Activated CD4-positive, alpha-beta T cell treated with anti-CD3 and anti-CD28 coated beads for 36 hours (primary cell): ENCODE data around the gene FAM20A. TPM values are rescaled to one million over a fixed set of nuclear protein-coding genes. Genes with fewer than 3 reads are reported as not detected.

Experiments used
- ATAC-seq: fragments of 200-7000 bp; cut with Tn5 transposase; one replicate; pipeline ENCODE4 v1.10.0; 2021; ENCODE audit warnings: mild to moderate bottlenecking, moderate library complexity
- CTCF ChIA-PET: fragments of 350-600 bp; sonication (Branson Sonifier 250); formaldehyde crosslinking; loops from one replicate; lab custom pipeline; 2021; ENCODE audit warnings: antibody characterized with exemption; lab: Charles Lee
- POLR2A ChIA-PET: fragments of 350-600 bp; sonication (Branson Sonifier 250); formaldehyde crosslinking; loops from one replicate; lab custom pipeline; 2021; ENCODE audit warnings: antibody characterized with exemption, inconsistent platforms; lab: Charles Lee
- DNase-seq: peaks from one replicate; pipeline ENCODE4 v3.0.0-alpha.2; 2020
- H3K27ac Mint-ChIP-seq: one replicate; pipeline ENCODE4 v1.8.0; 2021; ENCODE audit warnings: mixed read lengths
- H3K27me3 Mint-ChIP-seq: one replicate; pipeline ENCODE4 v1.8.0; 2021; ENCODE audit warnings: mixed read lengths
- H3K36me3 Mint-ChIP-seq: one replicate; pipeline ENCODE4 v1.8.0; 2021; ENCODE audit warnings: low read depth, mixed read lengths
- H3K4me1 Mint-ChIP-seq: one replicate; pipeline ENCODE4 v1.8.0; 2021; ENCODE audit warnings: mixed read lengths
- H3K4me3 Mint-ChIP-seq: one replicate; pipeline ENCODE4 v1.8.0; 2021; ENCODE audit warnings: mild to moderate bottlenecking, moderate library complexity, mixed read lengths
- H3K9me3 Mint-ChIP-seq: one replicate; pipeline ENCODE4 v1.8.0; 2021; ENCODE audit warnings: low read depth, mixed read lengths
- intact Hi-C, 2 experiments: fragments of 100-400 bp; cut with DNase I in 1 of 2; cut with micrococcal nuclease in 1 of 2; formaldehyde crosslinking; loops; one replicate each; pipeline versions ENCODE4 v1.14.2 to v1.15.1; 2022 to 2024; cut with DNase I, micrococcal nuclease
- total RNA-seq, 2 experiments: library from RNA; stranded (reverse); gene quantifications; one replicate each; pipeline ENCODE4 v1.2.3, GENCODE V29; 2021

The FAM20A gene
- not detected for total RNA-seq

DNA sequence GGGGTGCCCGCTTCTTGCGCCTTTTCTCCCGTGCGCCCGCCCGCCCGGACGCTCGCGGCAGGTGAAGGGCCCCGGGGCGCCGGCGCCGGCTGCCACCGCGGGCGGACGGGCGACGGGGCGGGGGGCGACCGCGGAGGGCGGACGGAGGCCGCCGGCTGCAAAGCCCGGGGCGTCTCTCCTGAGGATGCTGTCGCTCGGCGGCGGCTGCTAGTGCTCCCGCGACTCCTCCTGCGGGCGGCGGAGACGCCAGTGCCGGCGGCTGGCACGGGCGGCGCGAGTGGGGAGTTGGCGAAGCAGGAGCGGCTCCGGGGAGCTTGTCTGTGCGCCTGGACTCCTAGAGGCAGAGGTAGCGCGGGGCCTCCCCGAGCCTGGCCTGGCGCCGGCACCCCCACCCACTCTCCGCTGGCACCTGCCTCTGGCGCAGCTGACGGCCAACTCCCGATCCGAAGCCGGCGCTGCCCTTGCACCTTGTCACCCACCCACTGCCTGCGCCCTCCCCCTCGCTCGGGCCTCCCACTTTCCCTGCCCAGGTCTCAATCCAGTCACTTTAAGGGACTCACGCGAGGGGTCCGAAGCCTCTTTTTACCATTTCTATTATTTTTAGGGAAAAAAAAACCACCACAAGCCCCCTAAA lies at the start of gene FAM20A:
TSS of gene FAM20A (minus strand) at position 437 of the 634 bp plus-strand sequence. CDS start 701 bp downstream, outside the sequence.
- ATAC-seq, result peak; percentile 33
- Mint-ChIP-seq H3K9me3 (no peaks in the 10 kb centered on the region), H3K36me3 (no peaks in the 10 kb centered on the region), H3K4me1 (peaks cover 8% of the 10 kb centered on the region), H3K27me3 (peaks cover 58% of the 10 kb centered on the region), H3K4me3 (no peak within 1 kb of the TSS), H3K27ac (no peak within 1 kb of the TSS)
- ChIA-PET POLR2A (no interaction called here), CTCF (no interaction called here)
- peak; percentile 34 for DNase-seq
- intact Hi-C loops, result no loop called here

DNA sequence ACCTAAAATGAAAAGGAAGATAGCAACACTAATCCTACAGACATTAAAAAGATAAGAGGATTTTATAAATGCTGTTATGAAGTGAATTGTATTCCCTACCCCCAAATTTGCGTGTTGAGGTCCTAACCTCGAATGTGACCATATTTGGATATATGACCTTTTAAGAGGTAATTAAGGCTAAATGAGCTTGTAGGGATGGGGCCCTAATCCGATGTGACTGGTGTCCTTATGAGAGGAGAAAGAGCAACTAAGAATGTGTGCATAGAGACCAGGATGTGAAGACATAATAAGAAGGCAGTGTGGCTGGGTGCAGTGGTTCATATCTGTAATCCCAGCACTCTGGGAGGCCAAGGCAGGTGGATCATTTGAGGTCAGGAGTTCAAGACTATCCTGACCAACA lies 48.2 kb upstream of the FAM20A start:
- ChIA-PET POLR2A (no interaction called here), CTCF (no interaction called here)
- Mint-ChIP-seq H3K9me3 (no peaks in the 10 kb centered on the region), H3K36me3 (no peaks in the 10 kb centered on the region), H3K27me3 (peaks cover 12% of the 10 kb centered on the region), H3K4me3 (no peak overlapping the region), H3K4me1 (no peaks in the 10 kb centered on the region), H3K27ac (no peak overlapping the region)
- no peak for DNase-seq
- intact Hi-C loops, result no loop called here
- ATAC-seq, result no peak

DNA sequence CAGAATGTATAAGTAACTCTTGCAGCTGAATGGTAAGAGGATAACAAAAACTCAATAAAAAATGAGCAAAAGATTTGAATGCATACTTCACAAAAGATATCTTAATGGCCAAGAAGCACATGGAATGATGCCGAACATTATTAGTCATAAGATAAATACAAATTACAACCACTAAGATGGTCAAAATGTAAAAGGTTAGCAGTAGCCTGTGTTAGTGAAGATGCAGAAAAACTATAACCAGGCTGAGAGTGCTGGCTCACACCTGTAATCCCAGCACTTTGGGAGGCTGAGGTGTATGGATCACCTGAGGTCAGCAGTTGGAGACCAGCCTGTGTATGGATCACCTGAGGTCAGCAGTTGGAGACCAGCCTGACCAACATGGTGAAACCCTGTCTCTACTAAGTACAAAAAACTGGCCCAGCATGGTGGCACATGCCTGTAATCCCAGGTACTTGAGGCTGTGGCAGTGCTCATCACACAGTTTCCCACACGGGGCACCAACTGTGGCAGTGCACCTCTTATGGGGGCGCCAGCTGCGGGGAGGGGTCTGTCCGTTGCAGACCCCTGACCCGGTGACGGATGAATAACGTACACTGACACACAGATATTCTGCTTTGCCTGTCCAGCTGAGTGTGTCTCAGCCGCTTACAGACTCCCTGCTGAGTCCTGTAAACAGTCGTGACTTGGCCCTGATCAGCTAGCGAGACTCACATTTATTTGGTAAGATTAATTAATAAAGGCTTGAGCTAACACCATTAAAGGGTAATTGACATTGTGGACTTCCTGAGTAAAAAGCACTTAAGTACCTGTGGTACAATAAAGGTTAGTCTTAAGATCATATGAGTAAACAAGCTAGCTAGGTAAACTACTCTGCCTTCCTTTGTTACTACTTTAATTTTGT lies 45.7 kb upstream of the FAM20A start:
- Mint-ChIP-seq H3K9me3 (no peaks in the 10 kb centered on the region), H3K4me3 (no peak overlapping the region), H3K27me3 (peaks cover 20% of the 10 kb centered on the region), H3K36me3 (no peaks in the 10 kb centered on the region), H3K4me1 (no peaks in the 10 kb centered on the region), H3K27ac (no peak overlapping the region)
- intact Hi-C loops, result no loop called here
- CTCF ChIA-PET, result no interaction called here
- DNase-seq, result no peak
- POLR2A ChIA-PET, result no interaction called here
- no peak for ATAC-seq

DNA sequence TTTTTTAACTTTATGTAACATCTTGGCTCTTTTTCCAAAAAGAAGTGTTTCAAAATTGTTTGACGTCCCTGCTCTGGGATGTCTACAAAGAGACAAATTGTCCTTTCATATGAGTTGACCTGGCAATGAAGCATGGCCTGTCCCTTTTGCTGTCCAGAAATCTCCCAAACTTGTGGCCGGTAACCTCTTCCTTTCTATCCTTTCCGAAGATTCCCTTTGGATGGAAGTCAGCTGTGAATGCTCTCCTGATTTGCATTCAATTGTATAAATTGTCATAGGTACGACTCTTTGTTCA lies 40.9 kb upstream of the FAM20A start:
- peaks cover 6% of the 10 kb centered on the region for H3K9me3 Mint-ChIP-seq
- POLR2A ChIA-PET, result no interaction called here
- intact Hi-C loops, result no loop called here
- no peak for ATAC-seq
- H3K4me1 Mint-ChIP-seq, result no peaks in the 10 kb centered on the region
- CTCF ChIA-PET, result no interaction called here
- DNase-seq, result no peak
- peaks cover 22% of the 10 kb centered on the region for H3K27me3 Mint-ChIP-seq
- no peaks in the 10 kb centered on the region for H3K36me3 Mint-ChIP-seq
- H3K27ac Mint-ChIP-seq, result no peak overlapping the region
- H3K4me3 Mint-ChIP-seq, result no peak overlapping the region

DNA sequence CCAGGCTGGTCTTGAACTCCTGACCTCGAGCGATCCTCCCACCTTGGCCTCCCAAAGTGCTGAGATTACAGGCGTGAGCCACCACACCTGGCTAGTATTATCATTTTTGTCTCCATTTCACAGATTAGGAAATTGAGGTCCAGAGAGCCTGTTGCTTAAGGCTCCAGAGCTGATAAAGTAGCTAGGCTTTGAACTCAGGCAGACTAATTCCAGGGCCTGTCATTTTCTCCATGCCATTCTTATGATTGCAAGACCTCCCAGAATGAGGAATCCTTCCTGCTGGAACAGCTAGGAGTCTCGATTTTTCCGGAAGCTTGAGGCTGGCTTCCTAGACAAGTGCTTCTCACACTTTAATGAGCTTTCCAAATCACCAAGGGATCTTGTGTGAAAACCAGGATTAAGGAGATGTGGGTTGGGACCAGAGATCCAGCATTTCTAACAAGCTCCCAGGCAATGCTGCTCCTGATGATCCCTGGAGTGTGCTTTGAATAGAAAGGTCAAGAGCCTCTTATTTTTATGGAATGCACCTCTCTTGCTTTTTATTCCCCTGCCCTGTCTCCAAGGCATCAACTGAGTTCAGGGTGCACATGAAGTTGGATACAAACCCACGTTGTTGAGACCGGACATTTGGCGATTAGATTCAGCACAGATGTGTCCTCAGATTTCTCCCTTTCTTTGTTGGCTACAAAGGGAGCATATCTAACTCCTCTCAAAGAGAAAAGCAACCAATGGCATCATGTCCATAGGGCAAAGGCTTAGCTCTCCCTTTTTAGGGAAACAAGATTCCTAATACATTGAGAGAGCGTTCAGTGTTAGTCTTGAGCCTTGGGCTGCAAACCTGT lies 40.3 kb upstream of the FAM20A start:
- ChIA-PET POLR2A (no interaction called here), CTCF (interaction anchor here (0.6 to 0.9 kb wide), 2 partner anchors 10 to 161 kb away, joined by 4 to 6 read pairs; no protein-coding TSS in a partner anchor)
- Mint-ChIP-seq H3K9me3 (peaks cover 6% of the 10 kb centered on the region), H3K27ac (no peak overlapping the region), H3K27me3 (peaks cover 24% of the 10 kb centered on the region), H3K4me1 (no peaks in the 10 kb centered on the region), H3K4me3 (no peak overlapping the region), H3K36me3 (no peaks in the 10 kb centered on the region)
- DNase-seq (no peak), ATAC-seq (no peak)
- intact Hi-C loops, result no loop called here

DNA sequence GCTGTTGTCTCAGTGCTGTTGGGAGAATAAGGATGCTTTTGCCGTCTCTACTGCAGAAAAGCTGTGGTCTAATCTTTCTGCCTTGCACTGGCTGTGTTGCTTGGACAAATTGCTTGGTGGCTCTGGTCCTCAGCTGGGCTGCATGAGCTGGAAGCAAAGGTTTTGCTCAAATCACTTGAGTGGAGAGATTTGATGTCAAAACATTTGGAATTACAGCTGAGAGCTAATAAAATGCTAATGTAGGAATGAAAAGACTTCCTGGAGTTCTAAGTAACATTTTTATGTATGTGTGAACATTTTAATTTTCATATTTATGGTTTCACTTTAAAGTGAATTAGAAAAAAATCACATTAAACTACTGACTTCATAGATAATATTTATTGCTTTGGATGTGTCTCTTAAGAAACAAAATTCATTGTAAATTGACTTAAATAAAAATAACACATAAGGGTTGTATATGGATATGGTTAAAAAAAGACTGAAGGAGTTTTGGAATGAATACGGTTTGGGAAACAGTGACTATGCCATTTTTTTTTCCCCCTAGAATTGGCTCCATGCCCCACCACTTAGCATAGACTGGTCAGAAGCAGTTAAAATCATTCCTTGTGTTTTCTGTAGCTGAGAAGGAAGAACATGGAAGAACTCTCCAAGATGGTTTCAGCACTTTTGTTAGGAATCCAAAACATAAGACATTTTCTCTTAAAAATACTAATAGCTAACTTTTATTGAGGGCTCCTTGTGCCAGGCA lies 39.2 kb upstream of the FAM20A start:
- no peak for DNase-seq
- peaks cover 21% of the 10 kb centered on the region for H3K27me3 Mint-ChIP-seq
- no peak overlapping the region for H3K27ac Mint-ChIP-seq
- H3K36me3 Mint-ChIP-seq, result no peaks in the 10 kb centered on the region
- CTCF ChIA-PET, result no interaction called here
- intact Hi-C loops, result no loop called here
- no peak for ATAC-seq
- no peak overlapping the region for H3K4me3 Mint-ChIP-seq
- no peaks in the 10 kb centered on the region for H3K4me1 Mint-ChIP-seq
- POLR2A ChIA-PET, result no interaction called here
- H3K9me3 Mint-ChIP-seq, result peaks cover 6% of the 10 kb centered on the region

DNA sequence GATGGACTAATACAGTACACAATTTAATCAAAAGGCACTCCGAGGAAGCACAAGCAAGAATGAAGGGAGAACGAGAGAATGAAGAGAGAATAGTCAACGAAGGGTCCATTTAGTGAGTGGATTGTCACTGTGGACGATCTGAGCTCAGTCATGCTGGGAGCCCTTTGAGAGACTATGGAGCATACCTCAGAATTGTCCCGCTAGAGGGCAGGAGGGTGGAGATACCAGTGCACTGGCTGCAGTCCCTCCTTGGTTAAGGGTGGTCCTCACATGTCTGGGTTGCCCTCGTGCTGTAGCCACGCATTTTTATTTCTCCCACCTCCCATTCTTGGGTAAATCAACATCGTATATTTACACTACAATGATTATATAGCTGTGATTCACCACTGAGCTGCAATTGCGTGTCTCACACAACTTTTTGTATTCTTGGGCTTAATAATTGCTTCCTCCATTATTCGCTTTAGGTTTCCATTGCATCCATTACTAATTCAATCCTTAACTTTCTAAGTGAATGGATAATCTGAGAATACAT lies 33.2 kb upstream of the FAM20A start:
- Mint-ChIP-seq H3K4me1 (no peaks in the 10 kb centered on the region), H3K27me3 (peaks cover 5% of the 10 kb centered on the region), H3K9me3 (peaks cover 6% of the 10 kb centered on the region), H3K27ac (no peak overlapping the region), H3K36me3 (no peaks in the 10 kb centered on the region), H3K4me3 (no peak overlapping the region)
- DNase-seq (no peak), ATAC-seq (no peak)
- ChIA-PET POLR2A (no interaction called here), CTCF (no interaction called here)
- intact Hi-C loops, result no loop called here

DNA sequence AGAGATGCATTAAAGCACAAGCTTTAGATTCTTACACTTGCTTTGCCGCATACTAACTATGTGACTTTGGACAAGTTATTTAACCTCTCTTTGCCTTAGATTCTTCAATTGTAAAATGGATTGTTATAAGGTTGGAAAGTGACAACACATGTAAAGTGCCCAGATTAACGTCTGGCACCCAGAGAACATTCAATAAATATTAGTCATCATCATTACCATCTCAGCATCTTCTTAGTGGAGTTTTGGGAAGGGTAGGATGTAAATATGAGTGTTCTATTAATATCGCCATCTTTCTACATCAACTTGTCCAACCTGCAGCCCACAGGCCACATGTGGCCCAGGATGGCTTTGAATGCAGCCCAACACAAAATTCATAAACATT lies 27.4 kb upstream of the FAM20A start:
- ATAC-seq (no peak), DNase-seq (no peak)
- Mint-ChIP-seq H3K27ac (no peak overlapping the region), H3K4me1 (no peaks in the 10 kb centered on the region), H3K9me3 (no peaks in the 10 kb centered on the region), H3K4me3 (no peak overlapping the region), H3K36me3 (no peaks in the 10 kb centered on the region), H3K27me3 (peaks cover 7% of the 10 kb centered on the region)
- ChIA-PET CTCF (no interaction called here), POLR2A (interaction anchor here (0.6 kb wide), 1 partner anchor 167 kb away, joined by 3 read pairs; no protein-coding TSS in a partner anchor)
- intact Hi-C loops, result no loop called here

DNA sequence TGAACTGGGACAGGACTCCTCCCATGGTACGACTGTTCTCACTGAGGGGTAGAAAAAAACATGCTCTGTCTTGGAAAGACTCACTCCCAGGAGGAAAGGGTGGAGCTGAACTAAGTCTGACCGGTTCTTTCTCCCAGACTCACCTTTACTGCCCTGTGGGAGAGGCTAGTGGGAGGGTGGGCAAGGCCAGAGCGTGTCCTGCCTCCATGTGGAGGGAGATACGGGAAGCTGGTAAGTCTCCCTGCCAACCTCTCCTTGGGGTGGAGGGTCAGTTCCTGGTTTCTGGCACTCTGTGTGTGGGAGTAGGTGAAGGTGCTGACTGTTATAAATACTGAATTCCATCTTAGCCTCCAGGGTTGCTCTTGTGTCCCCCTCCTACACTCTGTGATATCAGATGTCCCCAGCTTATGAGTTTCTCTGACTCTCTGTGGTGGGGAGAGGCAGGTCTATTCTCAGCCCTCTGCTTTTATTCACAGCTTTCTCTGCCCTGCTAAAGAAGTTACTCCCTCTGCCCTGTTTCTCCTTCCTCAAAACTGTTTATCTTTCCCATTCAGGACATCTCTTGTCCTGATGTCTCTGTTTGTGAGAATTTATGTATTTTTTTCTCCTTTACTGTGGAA lies 26.9 kb upstream of the FAM20A start:
- no peaks in the 10 kb centered on the region for H3K36me3 Mint-ChIP-seq
- POLR2A ChIA-PET, result interaction anchor here (0.6 kb wide), 1 partner anchor 168 kb away, joined by 3 read pairs; no protein-coding TSS in a partner anchor
- H3K27me3 Mint-ChIP-seq, result peaks cover 7% of the 10 kb centered on the region
- intact Hi-C loops, result no loop called here
- H3K9me3 Mint-ChIP-seq, result no peaks in the 10 kb centered on the region
- no peak overlapping the region for H3K27ac Mint-ChIP-seq
- H3K4me1 Mint-ChIP-seq, result no peaks in the 10 kb centered on the region
- CTCF ChIA-PET, result interaction anchor here (1.3 kb wide), 1 partner anchor 14 kb away, joined by 3 read pairs; no protein-coding TSS in a partner anchor
- DNase-seq (no peak), ATAC-seq (no peak)
- no peak overlapping the region for H3K4me3 Mint-ChIP-seq

DNA sequence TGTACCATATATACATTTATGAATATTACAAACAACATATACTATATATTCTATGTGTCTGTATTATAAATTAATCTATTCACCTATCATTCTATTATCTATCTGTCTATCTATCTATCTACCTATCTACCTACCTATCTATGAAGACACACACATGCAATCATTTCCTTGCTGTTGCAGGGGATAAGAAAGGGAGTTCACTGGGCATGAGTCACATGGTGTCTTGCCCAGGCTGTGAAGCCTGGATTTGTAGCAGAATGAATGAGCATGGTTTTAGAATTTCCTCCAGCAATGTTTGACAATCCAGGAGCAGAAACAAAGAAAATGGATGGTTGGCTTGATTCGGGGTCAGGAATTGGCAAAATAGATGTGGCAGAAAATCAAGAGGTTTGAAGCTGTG lies 23.2 kb upstream of the FAM20A start:
- intact Hi-C loops, result no loop called here
- Mint-ChIP-seq H3K27me3 (peaks cover 15% of the 10 kb centered on the region), H3K4me1 (no peaks in the 10 kb centered on the region), H3K36me3 (no peaks in the 10 kb centered on the region), H3K9me3 (no peaks in the 10 kb centered on the region), H3K4me3 (no peak overlapping the region), H3K27ac (no peak overlapping the region)
- ChIA-PET POLR2A (no interaction called here), CTCF (no interaction called here)
- DNase-seq, result no peak
- ATAC-seq, result no peak
